NB4 (cell line): ENCODE results near the gene ZFYVE21.

Source experiments
- DNase-seq: peaks from one replicate; pipeline ENCODE4 v3.0.0; 2010; ENCODE audit warnings: low read depth
- H3K4me3 ChIP-seq: one replicate; pipeline ENCODE4 v1.5.1; 2011; ENCODE audit warnings: mild to moderate bottlenecking, low read depth, low read length, moderate library complexity
- CTCF ChIP-seq: IDR thresholded peaks from one replicate; pipeline ENCODE4 v1.5.1; 2012; ENCODE audit warnings: low read depth, low read length
- MAX ChIP-seq: IDR thresholded peaks from 2 replicates; pipeline ENCODE4 v1.6.1; 2011; ENCODE audit warnings: low read depth, low read length
- MYC ChIP-seq: IDR thresholded peaks from 2 replicates; pipeline ENCODE4 v1.6.1; 2011; ENCODE audit warnings: low read depth, low read length
- POLR2A ChIP-seq: IDR thresholded peaks from 2 replicates; pipeline ENCODE4 v1.6.1; 2011; ENCODE audit warnings: mild to moderate bottlenecking; ENCODE audit not compliant: insufficient read length; ENCODE audit errors: extremely low read depth

ZFYVE21 gene

GRCh38 chr14:103702497-103703432, 12.8 kb upstream of the ZFYVE21 start:
- TF ChIP-seq CTCF: no peak
- TF ChIP-seq MYC: no peak
- TF ChIP-seq POLR2A: no peak
- no peak for TF ChIP-seq MAX
- DNase-seq: no peak
- no peak overlapping the region for H3K4me3 ChIP-seq

GRCh38 chr14:103703433-103704385, 11.9 kb upstream of the ZFYVE21 start:
- no peak for DNase-seq
- H3K4me3 ChIP-seq: no peak overlapping the region
- TF ChIP-seq MYC: no peak
- TF ChIP-seq POLR2A: no peak
- no peak for TF ChIP-seq MAX
- no peak for TF ChIP-seq CTCF

GRCh38 chr14:103704708-103705107, 10.9 kb upstream of the ZFYVE21 start:
- no peak for DNase-seq
- no peak for TF ChIP-seq MAX
- H3K4me3 ChIP-seq: no peak overlapping the region

GRCh38 chr14:103705118-103705503, 10.5 kb upstream of the ZFYVE21 start:
- no peak overlapping the region for H3K4me3 ChIP-seq
- no peak for DNase-seq
- TF ChIP-seq CTCF (no peak), MYC (no peak), POLR2A (no peak), MAX (no peak)

GRCh38 chr14:103705504-103706284, 9.9 kb upstream of the ZFYVE21 start:
- H3K4me3 ChIP-seq: no peak overlapping the region
- TF ChIP-seq MYC (no peak), MAX (no peak), POLR2A (no peak), CTCF (no peak)
- DNase-seq: no peak
